ENCODE results near the gene CEL.

CEL gene

DNA sequence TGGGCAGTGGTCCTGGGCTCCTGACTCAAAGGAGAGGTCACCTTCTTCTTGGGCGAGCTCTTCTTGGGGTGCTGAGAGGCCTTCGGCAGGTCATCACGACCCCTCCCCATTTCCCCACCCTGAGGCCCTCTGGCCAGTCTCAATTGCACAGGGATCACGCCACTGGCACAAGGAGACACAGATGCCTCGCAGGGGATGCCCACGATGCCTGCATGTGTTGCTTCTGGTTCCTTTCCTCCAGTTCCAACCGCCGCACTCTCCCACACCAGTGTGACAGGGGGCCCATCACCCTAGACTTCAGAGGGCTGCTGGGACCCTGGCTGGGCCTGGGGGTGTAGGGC is 1.3 kb downstream of the CEL start:
- H3K4me3 ChIP-seq (ENCODE audit: low read depth, low read length) = no peak overlapping the region
- TF ChIP-seq, protein P1, sequence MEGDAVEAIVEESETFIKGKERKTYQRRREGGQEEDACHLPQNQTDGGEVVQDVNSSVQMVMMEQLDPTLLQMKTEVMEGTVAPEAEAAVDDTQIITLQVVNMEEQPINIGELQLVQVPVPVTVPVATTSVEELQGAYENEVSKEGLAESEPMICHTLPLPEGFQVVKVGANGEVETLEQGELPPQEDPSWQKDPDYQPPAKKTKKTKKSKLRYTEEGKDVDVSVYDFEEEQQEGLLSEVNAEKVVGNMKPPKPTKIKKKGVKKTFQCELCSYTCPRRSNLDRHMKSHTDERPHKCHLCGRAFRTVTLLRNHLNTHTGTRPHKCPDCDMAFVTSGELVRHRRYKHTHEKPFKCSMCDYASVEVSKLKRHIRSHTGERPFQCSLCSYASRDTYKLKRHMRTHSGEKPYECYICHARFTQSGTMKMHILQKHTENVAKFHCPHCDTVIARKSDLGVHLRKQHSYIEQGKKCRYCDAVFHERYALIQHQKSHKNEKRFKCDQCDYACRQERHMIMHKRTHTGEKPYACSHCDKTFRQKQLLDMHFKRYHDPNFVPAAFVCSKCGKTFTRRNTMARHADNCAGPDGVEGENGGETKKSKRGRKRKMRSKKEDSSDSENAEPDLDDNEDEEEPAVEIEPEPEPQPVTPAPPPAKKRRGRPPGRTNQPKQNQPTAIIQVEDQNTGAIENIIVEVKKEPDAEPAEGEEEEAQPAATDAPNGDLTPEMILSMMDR (IDR thresholded peaks at IDR 0.05; ENCODE audit: insufficient read depth, low read depth, low read length, missing control alignments) = no peak
- no peak for DNase-seq (ENCODE audit: low read depth)

DNA sequence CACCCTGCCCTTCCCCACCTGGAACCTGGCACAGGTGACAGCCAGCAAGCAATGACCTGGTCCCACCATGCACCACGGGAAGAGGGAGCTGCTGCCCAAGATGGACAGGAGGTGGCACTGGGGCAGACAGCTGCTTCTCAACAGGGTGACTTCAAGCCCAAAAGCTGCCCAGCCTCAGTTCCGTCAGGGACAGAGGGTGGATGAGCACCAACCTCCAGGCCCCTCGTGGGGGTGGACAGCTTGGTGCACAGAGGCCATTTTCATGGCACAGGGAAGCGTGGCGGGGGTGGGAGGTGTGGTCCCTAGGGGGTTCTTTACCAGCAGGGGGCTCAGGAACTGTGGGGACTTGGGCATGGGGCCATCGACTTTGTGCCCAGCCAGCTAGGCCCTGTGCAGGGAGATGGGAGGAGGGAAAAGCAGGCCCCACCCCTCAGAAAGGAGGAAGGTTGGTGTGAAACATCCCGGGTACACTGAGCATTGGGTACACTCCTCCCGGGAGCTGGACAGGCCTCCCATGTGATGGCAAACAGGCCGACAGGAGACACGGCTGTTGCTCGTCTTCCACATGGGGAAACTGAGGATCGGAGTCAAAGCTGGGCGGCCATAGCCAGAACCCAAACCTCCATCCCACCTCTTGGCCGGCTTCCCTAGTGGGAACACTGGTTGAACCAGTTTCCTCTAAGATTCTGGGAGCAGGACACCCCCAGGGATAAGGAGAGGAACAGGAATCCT is 1.9 kb downstream of the CEL start:
- no peak overlapping the region for H3K4me3 ChIP-seq (ENCODE audit: low read depth, low read length)
- TF ChIP-seq, protein P1 (IDR thresholded peaks at IDR 0.05; ENCODE audit: insufficient read depth, low read depth, low read length, missing control alignments) = no peak
- DNase-seq (ENCODE audit: low read depth) = no peak

GRCh38 chr9:133064241-133065069 is 2.7 kb downstream of the CEL start:
- H3K4me3 ChIP-seq (ENCODE audit: low read depth, low read length) = no peak overlapping the region
- DNase-seq (ENCODE audit: low read depth) = no peak
- TF ChIP-seq, protein P1 (IDR thresholded peaks at IDR 0.05; ENCODE audit: insufficient read depth, low read depth, low read length, missing control alignments) = no peak

- TF ChIP-seq, protein P1 (IDR thresholded peaks at IDR 0.05; ENCODE audit: insufficient read depth, low read depth, low read length, missing control alignments) = no peak
Observed at GRCh38 chr9:133065070-133065388, 3.2 kb downstream of the CEL start.

DNA sequence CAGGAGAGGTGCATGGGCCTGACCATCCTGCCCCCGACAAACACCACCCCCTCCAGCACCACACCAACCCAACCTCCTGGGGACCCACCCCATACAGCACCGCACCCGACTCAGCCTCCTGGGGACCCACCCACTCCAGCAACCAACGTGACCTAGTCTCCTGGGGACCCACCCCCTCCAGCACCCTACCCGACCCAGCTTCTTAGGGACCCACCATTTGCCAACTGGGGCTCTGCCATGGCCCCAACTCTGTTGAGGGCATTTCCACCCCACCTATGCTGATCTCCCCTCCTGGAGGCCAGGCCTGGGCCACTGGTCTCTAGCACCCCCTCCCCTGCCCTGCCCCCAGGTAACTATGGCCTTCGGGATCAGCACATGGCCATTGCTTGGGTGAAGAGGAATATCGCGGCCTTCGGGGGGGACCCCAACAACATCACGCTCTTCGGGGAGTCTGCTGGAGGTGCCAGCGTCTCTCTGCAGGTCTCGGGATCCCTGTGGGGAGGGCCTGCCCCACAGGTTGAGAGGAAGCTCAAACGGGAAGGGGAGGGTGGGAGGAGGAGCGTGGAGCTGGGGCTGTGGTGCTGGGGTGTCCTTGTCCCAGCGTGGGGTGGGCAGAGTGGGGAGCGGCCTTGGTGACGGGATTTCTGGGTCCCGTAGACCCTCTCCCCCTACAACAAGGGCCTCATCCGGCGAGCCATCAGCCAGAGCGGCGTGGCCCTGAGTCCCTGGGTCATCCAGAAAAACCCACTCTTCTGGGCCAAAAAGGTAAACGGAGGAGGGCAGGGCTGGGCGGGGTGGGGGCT is 4.6 kb downstream of the CEL start:
- TF ChIP-seq, protein P1 (IDR thresholded peaks at IDR 0.05; ENCODE audit: insufficient read depth, low read depth, low read length, missing control alignments) = no peak
- H3K4me3 ChIP-seq (ENCODE audit: low read depth, low read length) = no peak overlapping the region
- no peak for DNase-seq (ENCODE audit: low read depth)

More at GRCh38 chr9:133065070-133065388, 3.2 kb downstream of the CEL start:
- no peak for DNase-seq (ENCODE audit: low read depth)
- H3K4me3 ChIP-seq (ENCODE audit: low read depth, low read length) = no peak overlapping the region

GRCh38 chr9:133067006-133067405 is 5.2 kb downstream of the CEL start:
- H3K4me3 ChIP-seq (ENCODE audit: low read depth, low read length) = no peak overlapping the region
- DNase-seq (ENCODE audit: low read depth) = no peak
- TF ChIP-seq, protein P1 (IDR thresholded peaks at IDR 0.05; ENCODE audit: insufficient read depth, low read depth, low read length, missing control alignments) = no peak

Data from GM12865 (cell line).